ENCODE measurements around the gene FGF14.

FGF14 gene

GRCh38 chr13:101799196-101799595 is 602.7 kb downstream of the FGF14 start:
- H3K36me3 ChIP-seq (replicated peaks in 1 of 2; ENCODE audit: control insufficient read depth in 2 of 2, insufficient read depth in 2 of 2, low read length in 2 of 2) = no peaks in the 10 kb centered on the region

DNA sequence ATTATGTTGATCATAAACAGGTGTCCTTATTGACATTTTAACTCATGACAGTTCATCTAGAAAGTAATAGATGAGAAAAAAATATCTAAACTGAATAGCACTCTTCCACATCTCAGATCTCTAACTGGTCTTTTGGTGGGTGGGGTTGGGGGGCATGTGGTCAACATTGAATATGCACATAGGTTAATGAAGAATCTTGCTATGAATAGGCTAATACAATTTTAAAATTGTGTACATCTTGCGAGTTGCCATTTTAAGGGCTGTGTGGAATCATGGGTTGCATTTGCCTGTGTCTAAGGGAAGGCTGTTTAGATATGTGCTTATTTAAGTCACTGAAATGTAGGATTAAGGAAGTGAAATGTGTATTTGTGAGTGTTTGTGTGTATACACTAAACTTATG is 603.4 kb downstream of the FGF14 start:
- Histone ChIP-seq H2BK12ac (ENCODE audit: low read length) (no peak overlapping the region), H3K23ac (ENCODE audit: low read depth, low read length, poor library complexity) (no peak overlapping the region), H3K27ac (replicated peaks; ENCODE audit: low read length) (no peak overlapping the region), H2BK120ac (ENCODE audit: low read depth, low read length) (no peak overlapping the region), H3K4me2 (ENCODE audit: insufficient read depth, low read length, poor library complexity, severe bottlenecking) (no peak overlapping the region), H4K91ac (ENCODE audit: low read depth, low read length, poor library complexity) (no peak overlapping the region), H3K4ac (ENCODE audit: low read length) (no peak overlapping the region), H2BK15ac (ENCODE audit: low read length) (no peak overlapping the region), H3K36me3 (replicated peaks in 1 of 2; ENCODE audit: control insufficient read depth in 2 of 2, insufficient read depth in 2 of 2, low read length in 2 of 2) (no peaks in the 10 kb centered on the region), H3K18ac (ENCODE audit: low read length) (no peak overlapping the region), H3K4me3 (ENCODE audit: low read length in 2 of 2) (no peak overlapping the region), H3K27me3 (ENCODE audit: control insufficient read depth in 3 of 3, insufficient read depth in 3 of 3, low read depth in 1 of 3, low read length in 3 of 3) (no peaks in the 10 kb centered on the region), H2AK5ac (ENCODE audit: low read depth, low read length) (no peak overlapping the region), H3K9me3 (replicated peaks in 1 of 2; ENCODE audit: control insufficient read depth in 2 of 2, insufficient read depth in 1 of 2, low read depth in 1 of 2, low read length in 2 of 2) (no peaks in the 10 kb centered on the region), H4K8ac (ENCODE audit: low read depth, low read length) (no peak overlapping the region), H3K79me1 (ENCODE audit: low read depth, low read length) (no peaks in the 10 kb centered on the region), H3K9ac (ENCODE audit: low read depth, low read length, poor library complexity) (no peak overlapping the region), H2BK5ac (ENCODE audit: low read length) (no peak overlapping the region), H2AFZ (ENCODE audit: low read length) (no peak overlapping the region), H3K14ac (ENCODE audit: low read length) (no peak overlapping the region), H3K4me1 (ENCODE audit: control insufficient read depth in 2 of 2, insufficient read depth in 1 of 2, low read depth in 1 of 2, low read length in 2 of 2) (peaks cover 0 to 2% of the 10 kb centered on the region in 2 donors)
- no peak for DNase-seq (ENCODE audit: low spot score)
- no CpG with 5 or more reads among the region's 1 CpG for WGBS, 2 donors (ENCODE audit: extremely low coverage in 2 of 2, insufficient read length in 2 of 2, insufficient replicate concordance in 1 of 2)

More at GRCh38 chr13:101799196-101799595, 602.7 kb downstream of the FGF14 start:
- no peak overlapping the region for H3K9ac ChIP-seq (ENCODE audit: low read depth, low read length, poor library complexity)
- no peak overlapping the region for H2AK5ac ChIP-seq (ENCODE audit: low read depth, low read length)
- H2AFZ ChIP-seq (ENCODE audit: low read length) = no peak overlapping the region
- no peak overlapping the region for H3K4me3 ChIP-seq (ENCODE audit: low read length in 2 of 2)
- DNase-seq (ENCODE audit: low spot score) = no peak
- H2BK15ac ChIP-seq (ENCODE audit: low read length) = no peak overlapping the region
- H4K91ac ChIP-seq (ENCODE audit: low read depth, low read length, poor library complexity) = no peak overlapping the region
- H3K18ac ChIP-seq (ENCODE audit: low read length) = no peak overlapping the region
- no peak overlapping the region for H2BK5ac ChIP-seq (ENCODE audit: low read length)
- H2BK120ac ChIP-seq (ENCODE audit: low read depth, low read length) = no peak overlapping the region
- peaks cover 0 to 2% of the 10 kb centered on the region in 2 donors for H3K4me1 ChIP-seq (ENCODE audit: control insufficient read depth in 2 of 2, insufficient read depth in 1 of 2, low read depth in 1 of 2, low read length in 2 of 2)
- no peaks in the 10 kb centered on the region for H3K9me3 ChIP-seq (replicated peaks in 1 of 2; ENCODE audit: control insufficient read depth in 2 of 2, insufficient read depth in 1 of 2, low read depth in 1 of 2, low read length in 2 of 2)
- no peak overlapping the region for H3K4ac ChIP-seq (ENCODE audit: low read length)
- no peak overlapping the region for H2BK12ac ChIP-seq (ENCODE audit: low read length)
- H3K79me1 ChIP-seq (ENCODE audit: low read depth, low read length) = no peaks in the 10 kb centered on the region
- no peak overlapping the region for H3K14ac ChIP-seq (ENCODE audit: low read length)
- no peak overlapping the region for H4K8ac ChIP-seq (ENCODE audit: low read depth, low read length)
- H3K27ac ChIP-seq (replicated peaks; ENCODE audit: low read length) = no peak overlapping the region
- H3K23ac ChIP-seq (ENCODE audit: low read depth, low read length, poor library complexity) = no peak overlapping the region
- no peaks in the 10 kb centered on the region for H3K27me3 ChIP-seq (ENCODE audit: control insufficient read depth in 3 of 3, insufficient read depth in 3 of 3, low read depth in 1 of 3, low read length in 3 of 3)
- H3K4me2 ChIP-seq (ENCODE audit: insufficient read depth, low read length, poor library complexity, severe bottlenecking) = no peak overlapping the region
- WGBS, 2 donors (ENCODE audit: extremely low coverage in 2 of 2, insufficient read length in 2 of 2, insufficient replicate concordance in 1 of 2) = no CpG with 5 or more reads among the region's 4 CpGs

- no peak overlapping the region for H2AK5ac ChIP-seq (ENCODE audit: low read depth, low read length)
- no peak overlapping the region for H3K4ac ChIP-seq (ENCODE audit: low read length)
- no peak overlapping the region for H2BK12ac ChIP-seq (ENCODE audit: low read length)
- H3K4me3 ChIP-seq (ENCODE audit: low read length in 2 of 2) = no peak overlapping the region
- no peak overlapping the region for H3K14ac ChIP-seq (ENCODE audit: low read length)
- H2BK5ac ChIP-seq (ENCODE audit: low read length) = no peak overlapping the region
- no peak overlapping the region for H3K9ac ChIP-seq (ENCODE audit: low read depth, low read length, poor library complexity)
- no peak overlapping the region for H2BK15ac ChIP-seq (ENCODE audit: low read length)
- H3K36me3 ChIP-seq (replicated peaks in 1 of 2; ENCODE audit: control insufficient read depth in 2 of 2, insufficient read depth in 2 of 2, low read length in 2 of 2) = no peaks in the 10 kb centered on the region
- DNase-seq (ENCODE audit: low spot score) = no peak
- no peak overlapping the region for H3K23ac ChIP-seq (ENCODE audit: low read depth, low read length, poor library complexity)
- WGBS, 2 donors (ENCODE audit: extremely low coverage in 2 of 2, insufficient read length in 2 of 2, insufficient replicate concordance in 1 of 2) = no CpG with 5 or more reads among the region's 3 CpGs
- no peak overlapping the region for H3K18ac ChIP-seq (ENCODE audit: low read length)
- H3K4me2 ChIP-seq (ENCODE audit: insufficient read depth, low read length, poor library complexity, severe bottlenecking) = no peak overlapping the region
- no peak overlapping the region for H3K27ac ChIP-seq (replicated peaks; ENCODE audit: low read length)
- H2AFZ ChIP-seq (ENCODE audit: low read length) = no peak overlapping the region
- no peaks in the 10 kb centered on the region for H3K9me3 ChIP-seq (replicated peaks in 1 of 2; ENCODE audit: control insufficient read depth in 2 of 2, insufficient read depth in 1 of 2, low read depth in 1 of 2, low read length in 2 of 2)
- no peak overlapping the region for H2BK120ac ChIP-seq (ENCODE audit: low read depth, low read length)
- H3K27me3 ChIP-seq (ENCODE audit: control insufficient read depth in 3 of 3, insufficient read depth in 3 of 3, low read depth in 1 of 3, low read length in 3 of 3) = no peaks in the 10 kb centered on the region
- H4K8ac ChIP-seq (ENCODE audit: low read depth, low read length) = no peak overlapping the region
- peaks cover 0 to 2% of the 10 kb centered on the region in 2 donors for H3K4me1 ChIP-seq (ENCODE audit: control insufficient read depth in 2 of 2, insufficient read depth in 1 of 2, low read depth in 1 of 2, low read length in 2 of 2)
- H4K91ac ChIP-seq (ENCODE audit: low read depth, low read length, poor library complexity) = no peak overlapping the region
- H3K79me1 ChIP-seq (ENCODE audit: low read depth, low read length) = no peaks in the 10 kb centered on the region
Measured at GRCh38 chr13:101795460-101795859, 606.4 kb downstream of the FGF14 start.

GRCh38 chr13:101795025-101795424 is 606.8 kb downstream of the FGF14 start:
- Histone ChIP-seq H3K4me2 (ENCODE audit: insufficient read depth, low read length, poor library complexity, severe bottlenecking) (no peak overlapping the region), H3K23ac (ENCODE audit: low read depth, low read length, poor library complexity) (no peak overlapping the region), H4K91ac (ENCODE audit: low read depth, low read length, poor library complexity) (no peak overlapping the region), H3K9ac (ENCODE audit: low read depth, low read length, poor library complexity) (no peak overlapping the region), H3K18ac (ENCODE audit: low read length) (no peak overlapping the region), H3K14ac (ENCODE audit: low read length) (no peak overlapping the region), H3K36me3 (replicated peaks in 1 of 2; ENCODE audit: control insufficient read depth in 2 of 2, insufficient read depth in 2 of 2, low read length in 2 of 2) (no peaks in the 10 kb centered on the region), H3K27me3 (ENCODE audit: control insufficient read depth in 3 of 3, insufficient read depth in 3 of 3, low read depth in 1 of 3, low read length in 3 of 3) (no peaks in the 10 kb centered on the region), H3K4me3 (ENCODE audit: low read length in 2 of 2) (no peak overlapping the region), H2BK12ac (ENCODE audit: low read length) (no peak overlapping the region), H3K27ac (replicated peaks; ENCODE audit: low read length) (no peak overlapping the region), H4K8ac (ENCODE audit: low read depth, low read length) (no peak overlapping the region), H2AK5ac (ENCODE audit: low read depth, low read length) (no peak overlapping the region), H2AFZ (ENCODE audit: low read length) (no peak overlapping the region), H3K4ac (ENCODE audit: low read length) (no peak overlapping the region), H2BK5ac (ENCODE audit: low read length) (no peak overlapping the region), H3K4me1 (ENCODE audit: control insufficient read depth in 2 of 2, insufficient read depth in 1 of 2, low read depth in 1 of 2, low read length in 2 of 2) (peaks cover 0 to 2% of the 10 kb centered on the region in 2 donors), H3K9me3 (replicated peaks in 1 of 2; ENCODE audit: control insufficient read depth in 2 of 2, insufficient read depth in 1 of 2, low read depth in 1 of 2, low read length in 2 of 2) (no peaks in the 10 kb centered on the region), H3K79me1 (ENCODE audit: low read depth, low read length) (no peaks in the 10 kb centered on the region), H2BK15ac (ENCODE audit: low read length) (no peak overlapping the region), H2BK120ac (ENCODE audit: low read depth, low read length) (no peak overlapping the region)
- no peak for DNase-seq (ENCODE audit: low spot score)
- WGBS, 2 donors (ENCODE audit: extremely low coverage in 2 of 2, insufficient read length in 2 of 2, insufficient replicate concordance in 1 of 2) = no CpG with 5 or more reads among the region's 1 CpG

Data from neuronal stem cell (in vitro differentiated cells).